NCI-H1930 (cell line): ENCODE data around the gene LINC00237.

Experiments
- DNase-seq, 2 experiments: peaks; one replicate each; lab custom pipeline; 2025; lab: John Stamatoyannopoulos, UW

The LINC00237 gene

DNA sequence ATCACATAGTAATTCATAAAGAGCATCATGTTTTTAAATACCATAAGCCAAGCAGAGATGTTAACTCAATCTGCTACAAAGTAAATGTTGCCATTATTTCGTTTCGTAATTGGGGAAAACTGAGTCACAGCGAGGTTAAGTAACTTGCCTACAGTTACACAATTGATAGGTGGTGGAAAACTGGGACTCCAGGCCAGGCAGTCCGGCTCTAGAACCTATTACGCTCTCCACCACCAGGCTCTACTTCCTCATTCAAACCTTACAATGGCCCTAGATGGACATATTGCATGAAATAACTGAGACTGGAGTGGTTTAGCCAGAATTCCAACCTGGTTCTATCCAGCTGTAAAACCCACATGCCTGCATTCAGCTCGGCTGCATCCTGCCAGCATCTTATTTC is 58.2 kb downstream of the LINC00237 start:
- no peak for DNase-seq

DNA sequence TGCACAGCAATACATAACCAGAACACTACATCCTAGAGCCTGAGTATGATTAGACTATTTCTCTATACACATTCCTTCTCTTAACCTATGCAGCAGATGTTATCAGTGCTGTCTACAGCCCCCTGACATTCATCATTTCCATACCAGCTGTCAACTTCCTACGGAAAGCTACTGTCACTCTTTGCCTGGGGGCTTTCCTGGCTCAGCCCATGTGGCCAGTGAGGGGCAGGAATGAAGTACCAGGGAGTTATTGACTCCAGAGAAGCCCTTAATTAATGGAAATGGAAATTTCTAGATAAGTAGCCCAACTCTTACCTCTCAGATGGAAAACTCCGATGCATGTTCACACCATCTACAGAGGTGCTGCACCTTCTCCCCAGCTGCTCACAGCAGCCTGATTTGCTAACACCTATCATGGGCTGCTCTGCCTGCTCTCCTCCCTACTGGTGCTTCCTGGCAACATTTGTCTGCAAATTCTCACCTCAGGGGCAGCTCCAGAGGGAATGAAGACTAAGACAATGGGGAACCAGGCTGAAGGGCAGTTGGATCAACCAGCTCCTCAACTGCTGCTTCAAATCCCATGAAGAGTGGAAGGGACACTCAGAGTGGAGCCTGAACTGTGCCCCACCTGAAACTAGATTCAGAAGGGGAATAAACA is 59.6 kb downstream of the LINC00237 start:
- DNase-seq: no peak
